H1 (cell line): Measurements from ENCODE around the gene NAV2. TPM values are rescaled to one million over a fixed set of nuclear protein-coding genes. Genes with fewer than 3 reads are reported as not detected.

Source experiments
- CTCF ChIA-PET: fragments of 300-600 bp; sonication (Branson Sonifier 250); formaldehyde crosslinking; loops from one replicate; lab custom pipeline; 2021; ENCODE audit not compliant: partially characterized antibody; lab: Charles Lee
- POLR2A ChIA-PET: fragments of 300-600 bp; sonication (Branson Sonifier 250); formaldehyde crosslinking; loops from one replicate; lab custom pipeline; 2021; ENCODE audit warnings: inconsistent platforms; ENCODE audit not compliant: partially characterized antibody; lab: Charles Lee
- DNase-seq, 2 experiments: peaks; one replicate each; pipeline versions ENCODE4 v3.0.0 to v3.0.0-alpha.2; 2010 to 2022; ENCODE audit warnings: low spot score in 2 of 2, low read depth in 1 of 2, mixed read lengths in 1 of 2
- FAIRE-seq: peaks from 2 replicates; lab custom pipeline; 2011; peaks lifted over from hg19 to GRCh38; lab: Jason Lieb, UNC
- H2AFZ ChIP-seq: 2 replicates; pipeline ENCODE4 v1.8.1; 2012; ENCODE audit warnings: low read length, inconsistent platforms
- H2AK5ac ChIP-seq: 2 replicates; pipeline ENCODE4 v1.6.1; 2013; ENCODE audit warnings: low read depth, low read length
- H2BK120ac ChIP-seq: replicated peaks from 2 replicates; pipeline ENCODE3; 2013; ENCODE audit warnings: low read depth, low read length, inconsistent platforms
- H2BK12ac ChIP-seq: 2 replicates; pipeline ENCODE4 v1.6.1; 2013; ENCODE audit warnings: low read depth, low read length
- H2BK15ac ChIP-seq: 2 replicates; pipeline ENCODE4 v1.6.1; 2013; ENCODE audit warnings: low read length
- H2BK20ac ChIP-seq: 2 replicates; pipeline ENCODE4 v1.6.1; 2013; ENCODE audit warnings: low read length
- H2BK5ac ChIP-seq: 2 replicates; pipeline ENCODE4 v1.6.1; 2013; ENCODE audit warnings: low read depth, low read length
- H3K14ac ChIP-seq: 2 replicates; pipeline ENCODE4 v1.6.1; 2013; ENCODE audit warnings: inconsistent platforms; ENCODE audit not compliant: insufficient read length
- H3K18ac ChIP-seq: 2 replicates; pipeline ENCODE4 v1.6.1; 2013; ENCODE audit warnings: low read length; ENCODE audit errors: extremely low read depth
- H3K23ac ChIP-seq: 2 replicates; pipeline ENCODE4 v1.6.1; 2013; ENCODE audit warnings: inconsistent platforms; ENCODE audit not compliant: insufficient read length
- H3K23me2 ChIP-seq: 2 replicates; pipeline ENCODE4 v1.6.1; 2013; ENCODE audit warnings: low read depth, low read length
- H3K27ac ChIP-seq: 2 replicates; pipeline ENCODE4 v1.6.1; 2011; ENCODE audit warnings: low read depth, low read length, inconsistent platforms
- H3K27me3 ChIP-seq, 4 experiments: replicated peaks in 1 of 4; 1 replicate in 1 of 4; 2 replicates in 3 of 4; pipeline versions ENCODE4 v1.6.1 to v1.8.1; 2011 to 2013; ENCODE audit warnings: low read length in 3 of 4, mild to moderate bottlenecking in 3 of 4, inconsistent platforms in 2 of 4, mixed read lengths in 2 of 4, moderate library complexity in 1 of 4; ENCODE audit not compliant: control insufficient read depth in 3 of 4, insufficient read depth in 3 of 4; ENCODE audit errors: extremely low read depth in 1 of 4
- H3K36me3 ChIP-seq, 4 experiments: 2 replicates each; pipeline versions ENCODE4 v1.6.1 to v1.8.1; 2011 to 2013; ENCODE audit warnings: mild to moderate bottlenecking in 4 of 4, low read length in 3 of 4, moderate library complexity in 2 of 4, control low read depth in 1 of 4, inconsistent platforms in 1 of 4; ENCODE audit not compliant: insufficient read depth in 4 of 4, control insufficient read depth in 2 of 4
- H3K4ac ChIP-seq: replicated peaks from 2 replicates; pipeline ENCODE3; 2013; ENCODE audit warnings: low read length, low read depth, mixed read lengths, inconsistent platforms; ENCODE audit not compliant: insufficient read length
- H3K4me1 ChIP-seq, 4 experiments: replicated peaks in 1 of 4; 1 replicate in 1 of 4; 2 replicates in 3 of 4; pipeline versions ENCODE4 v1.6.1 to v1.8.1; 2011 to 2013; ENCODE audit warnings: low read length in 3 of 4, inconsistent platforms in 2 of 4, mixed read lengths in 1 of 4; ENCODE audit not compliant: insufficient read depth in 4 of 4, control insufficient read depth in 3 of 4
- H3K4me2 ChIP-seq, 2 experiments: 2 replicates each; pipeline versions ENCODE4 v1.6.1 to v1.8.1; 2011 to 2013; ENCODE audit warnings: low read depth in 2 of 2, low read length in 2 of 2, control low read depth in 1 of 2, inconsistent platforms in 1 of 2, mild to moderate bottlenecking in 1 of 2; ENCODE audit not compliant: insufficient read depth in 1 of 2
- H3K4me3 ChIP-seq, 4 experiments: fragments of 200-600, 300-600 bp in 1 of 4; sonication (generic), shearing (Covaris generic), sonication (Bioruptor Twin) in 1 of 4; 2 replicates each; pipeline versions ENCODE4 v1.5.1 to v1.8.1; 2011 to 2016; ENCODE audit warnings: low read length in 4 of 4, low read depth in 3 of 4, control low read depth in 2 of 4, inconsistent platforms in 2 of 4, mild to moderate bottlenecking in 2 of 4, mixed read lengths in 1 of 4, moderate library complexity in 1 of 4; ENCODE audit not compliant: insufficient read depth in 2 of 4; ENCODE audit errors: extremely low read depth in 1 of 4
- H3K56ac ChIP-seq: replicated peaks from 2 replicates; pipeline ENCODE3; 2013; ENCODE audit warnings: low read depth, mild to moderate bottlenecking, mixed read lengths, low read length, inconsistent platforms; ENCODE audit not compliant: insufficient read length
- H3K79me1 ChIP-seq: 2 replicates; pipeline ENCODE4 v1.6.1; 2013; ENCODE audit warnings: low read depth, low read length, control low read depth
- H3K79me2 ChIP-seq, 2 experiments: 2 replicates each; pipeline versions ENCODE4 v1.6.1 to v1.8.1; 2012 to 2013; ENCODE audit warnings: low read length in 2 of 2, mild to moderate bottlenecking in 2 of 2, inconsistent platforms in 1 of 2; ENCODE audit not compliant: insufficient read depth in 2 of 2, control insufficient read depth in 1 of 2
- H3K9ac ChIP-seq, 4 experiments: replicated peaks in 1 of 4; 1 replicate in 1 of 4; 2 replicates in 3 of 4; pipeline versions ENCODE4 v1.6.1 to v1.8.1; 2011 to 2013; ENCODE audit warnings: low read depth in 3 of 4, low read length in 3 of 4, control low read depth in 2 of 4, mild to moderate bottlenecking in 2 of 4, moderate library complexity in 2 of 4, inconsistent platforms in 1 of 4; ENCODE audit errors: extremely low read depth in 1 of 4
- H3K9me3 ChIP-seq, 2 experiments: 2 replicates each; pipeline versions ENCODE4 v1.6.1 to v1.8.1; 2012 to 2013; ENCODE audit warnings: mild to moderate bottlenecking in 2 of 2, moderate library complexity in 2 of 2, control low read depth in 1 of 2, inconsistent platforms in 1 of 2, low read depth in 1 of 2, low read length in 1 of 2, mixed read lengths in 1 of 2; ENCODE audit not compliant: insufficient read depth in 2 of 2
- H4K20me1 ChIP-seq, 2 experiments: replicated peaks in 1 of 2; 2 replicates each; pipeline versions ENCODE3 to v1.8.1; 2011 to 2013; ENCODE audit warnings: inconsistent platforms in 2 of 2, low read length in 2 of 2, mild to moderate bottlenecking in 1 of 2; ENCODE audit not compliant: insufficient read depth in 2 of 2, control insufficient read depth in 1 of 2
- H4K5ac ChIP-seq: 2 replicates; pipeline ENCODE4 v1.6.1; 2013; ENCODE audit warnings: low read length, low read depth, mixed read lengths, inconsistent platforms; ENCODE audit not compliant: insufficient read length
- H4K8ac ChIP-seq: 2 replicates; pipeline ENCODE4 v1.8.0; 2013; ENCODE audit warnings: mild to moderate bottlenecking, moderate library complexity, low read length, inconsistent platforms; ENCODE audit not compliant: insufficient read depth; ENCODE audit errors: extremely low read depth
- H4K91ac ChIP-seq: replicated peaks from 2 replicates; pipeline ENCODE3; 2013; ENCODE audit warnings: low read length, mixed read lengths, inconsistent platforms; ENCODE audit not compliant: insufficient read length
- CBX5 ChIP-seq: fragments of 300-800, 300-1000 bp; sonication (generic); IDR thresholded peaks from 2 replicates; pipeline ENCODE4 v1.7.1; 2016; ENCODE audit warnings: antibody characterized with exemption, low read length, low read depth
- E2F6 ChIP-seq: IDR thresholded peaks from 2 replicates; pipeline ENCODE4 v1.6.1; 2012; ENCODE audit warnings: inconsistent platforms
- WGBS, 2 experiments: shearing (Covaris generic) in 1 of 2; methylation state at CpG; one replicate each; pipeline versions ENCODE4 v1.1.6 to v1.1.7; 2013 to 2015; ENCODE audit warnings: low lambda C conversion rate in 2 of 2, mixed read lengths in 2 of 2, inconsistent platforms in 1 of 2, low coverage in 1 of 2, missing lambda C conversion rate in 1 of 2; ENCODE audit not compliant: insufficient replicate concordance in 2 of 2, insufficient coverage in 1 of 2, insufficient read length in 1 of 2; ENCODE audit errors: extremely low coverage in 1 of 2, missing lambda C conversion rate in 1 of 2; 5-methylcytosine and 5-hydroxymethylcytosine counted together
- polyA plus RNA-seq, 7 experiments: library from polyadenylated mRNA; depleted of rRNA in 3 of 7; stranded (reverse) in 5 of 7; unstranded in 2 of 7; fragments of >200 nt in 5 of 7; fragments of 200-250 nt in 2 of 7; gene quantifications; 1 replicate in 5 of 7; 2 replicates in 1 of 7; 4 replicates in 1 of 7; pipeline versions ENCODE4 v1.2.1 to v1.2.3, GENCODE V29; 2011 to 2013; ENCODE audit warnings: missing spikeins in 2 of 7, mixed read lengths in 2 of 7
- total RNA-seq: library from RNA; stranded (reverse); fragmentation: NEBNext Ultra II Directional; extraction: Animal tissue kit (Norgen Biotek cat#: 25700); gene quantifications from 2 replicates; pipeline ENCODE4 v1.2.1, GENCODE V29; 2021

The NAV2 gene
- total and polyA plus RNA-seq, 2 of the 8 experiments (the other 6 are each of a cell fraction or from before 2014, with no cell fraction given), result 35.6 to 73.6 TPM

GRCh38 chr11:19907839-19908238 lies 195.2 kb downstream of the NAV2 start:
- POLR2A ChIA-PET, result interaction anchor here (0.5 kb wide), 1 partner anchor 119 kb away, joined by 3 read pairs; no protein-coding TSS in a partner anchor
- Histone ChIP-seq H3K79me2 (0 out of 4 replicates have a peak, but pooled peaks cover 0 to 3% of the 10 kb centered on the region in 2 experiments), H3K79me1 (no peaks in the 10 kb centered on the region; the same call in 1 of the 2 replicates), H2BK5ac (no peak overlapping the region), H3K4ac (no peak overlapping the region), H3K9ac (no peak overlapping the region), H3K23ac (no peak overlapping the region), H2BK12ac (no peak overlapping the region), H2BK20ac (no peak overlapping the region), H4K5ac (no peak overlapping the region), H3K36me3 (peaks cover 0 to 8% (median 0%) of the 10 kb centered on the region in 4 experiments; a peak in 3 of 8 replicates), H3K4me1 (peaks cover 0 to 14% (median 11%) of the 10 kb centered on the region in 4 experiments; a peak in 6 of 7 replicates), H3K4me2 (no peak overlapping the region), H3K27me3 (no peaks in the 10 kb centered on the region), H4K8ac (no peak overlapping the region), H3K9me3 (no peaks in the 10 kb centered on the region), H3K18ac (no peak overlapping the region), H3K27ac (no peak overlapping the region), H3K23me2 (no peaks in the 10 kb centered on the region), H4K20me1 (peaks cover 0 to 2% of the 10 kb centered on the region in 2 experiments), H2AK5ac (no peak overlapping the region), H3K14ac (no peak overlapping the region), H3K56ac (no peak overlapping the region), H2AFZ (no peak overlapping the region), H3K4me3 (no peak overlapping the region), H4K91ac (no peak overlapping the region), H2BK15ac (no peak overlapping the region), H2BK120ac (no peak overlapping the region)
- WGBS, 2 experiments, result 95% methylated on average over 4 of the region's 4 CpGs; no CpG with 5 or more reads in 1 of the 2 experiments
- FAIRE-seq (no peak), DNase-seq (no peak)
- CTCF ChIA-PET, result interaction anchor here (1.1 to 3.6 kb wide), 5 partner anchors 28 to 344 kb away, joined by 3 to 13 read pairs (median 8); no protein-coding TSS in a partner anchor
- no peak for TF ChIP-seq CBX5
- TF ChIP-seq E2F6, result no peak
